ENCODE measurements around the gene DPYD. TPM values are rescaled to one million over a fixed set of nuclear protein-coding genes. Genes with fewer than 3 reads are reported as not detected.

The DPYD gene
- polyA plus RNA-seq, 1 of the 3 experiments (the other 2 are of a cell fraction): 23.0 TPM

DNA sequence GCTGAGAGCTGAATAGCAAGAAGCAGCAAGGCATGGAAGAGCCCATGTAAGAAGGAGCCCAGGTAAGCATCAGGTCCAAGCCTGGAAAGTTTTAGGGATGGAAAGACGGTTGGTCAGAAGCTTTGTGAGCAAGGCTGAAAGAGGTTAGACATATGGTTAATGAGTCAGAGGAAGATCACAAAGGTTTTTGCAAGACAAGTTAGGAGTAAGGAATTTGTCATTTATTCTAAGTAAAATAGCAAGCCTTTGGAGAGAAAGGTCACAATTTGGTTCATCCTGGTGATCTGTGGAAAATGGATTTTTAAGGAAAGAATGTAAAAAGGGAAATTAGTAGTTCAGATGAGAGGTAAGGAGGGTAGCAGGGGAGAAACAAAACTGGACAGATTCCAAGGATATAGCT is 106.7 kb downstream of the DPYD start:
- no peak for TF ChIP-seq ZBTB33 (IDR thresholded peaks at IDR 0.05; ENCODE audit: borderline replicate concordance, low read depth)
- no peak for TF ChIP-seq YY1 (IDR thresholded peaks at IDR 0.05; ENCODE audit: low read depth)
- TF ChIP-seq USF2 (IDR thresholded peaks at IDR 0.05; ENCODE audit: borderline replicate concordance, low read depth, low read length): no peak
- no peak for TF ChIP-seq FOXJ3 (CRISPR knock-in tag; IDR thresholded peaks at IDR 0.05)
- no peak for TF ChIP-seq CTCF (IDR thresholded peaks at IDR 0.05)
- no peak for TF ChIP-seq TAF1 (IDR thresholded peaks at IDR 0.05; ENCODE audit: borderline replicate concordance, low read depth, low read length)
- peak; percentile 70; the same call in 1 of the 2 replicates for TF ChIP-seq RXRA (IDR thresholded peaks at IDR 0.05; ENCODE audit: borderline replicate concordance, low read depth)
- no peak for TF ChIP-seq SMC3 (IDR thresholded peaks at IDR 0.05; ENCODE audit: low read depth, low read length)
- TF ChIP-seq, protein P1, sequence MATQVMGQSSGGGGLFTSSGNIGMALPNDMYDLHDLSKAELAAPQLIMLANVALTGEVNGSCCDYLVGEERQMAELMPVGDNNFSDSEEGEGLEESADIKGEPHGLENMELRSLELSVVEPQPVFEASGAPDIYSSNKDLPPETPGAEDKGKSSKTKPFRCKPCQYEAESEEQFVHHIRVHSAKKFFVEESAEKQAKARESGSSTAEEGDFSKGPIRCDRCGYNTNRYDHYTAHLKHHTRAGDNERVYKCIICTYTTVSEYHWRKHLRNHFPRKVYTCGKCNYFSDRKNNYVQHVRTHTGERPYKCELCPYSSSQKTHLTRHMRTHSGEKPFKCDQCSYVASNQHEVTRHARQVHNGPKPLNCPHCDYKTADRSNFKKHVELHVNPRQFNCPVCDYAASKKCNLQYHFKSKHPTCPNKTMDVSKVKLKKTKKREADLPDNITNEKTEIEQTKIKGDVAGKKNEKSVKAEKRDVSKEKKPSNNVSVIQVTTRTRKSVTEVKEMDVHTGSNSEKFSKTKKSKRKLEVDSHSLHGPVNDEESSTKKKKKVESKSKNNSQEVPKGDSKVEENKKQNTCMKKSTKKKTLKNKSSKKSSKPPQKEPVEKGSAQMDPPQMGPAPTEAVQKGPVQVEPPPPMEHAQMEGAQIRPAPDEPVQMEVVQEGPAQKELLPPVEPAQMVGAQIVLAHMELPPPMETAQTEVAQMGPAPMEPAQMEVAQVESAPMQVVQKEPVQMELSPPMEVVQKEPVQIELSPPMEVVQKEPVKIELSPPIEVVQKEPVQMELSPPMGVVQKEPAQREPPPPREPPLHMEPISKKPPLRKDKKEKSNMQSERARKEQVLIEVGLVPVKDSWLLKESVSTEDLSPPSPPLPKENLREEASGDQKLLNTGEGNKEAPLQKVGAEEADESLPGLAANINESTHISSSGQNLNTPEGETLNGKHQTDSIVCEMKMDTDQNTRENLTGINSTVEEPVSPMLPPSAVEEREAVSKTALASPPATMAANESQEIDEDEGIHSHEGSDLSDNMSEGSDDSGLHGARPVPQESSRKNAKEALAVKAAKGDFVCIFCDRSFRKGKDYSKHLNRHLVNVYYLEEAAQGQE (IDR thresholded peaks at IDR 0.05; ENCODE audit: low read depth, low read length): no peak
- peak; percentile 16; the same call in 1 of the 2 replicates for TF ChIP-seq NFIC (IDR thresholded peaks at IDR 0.05; ENCODE audit: borderline replicate concordance)
- no peak for TF ChIP-seq EP300 (IDR thresholded peaks at IDR 0.05; ENCODE audit: borderline replicate concordance in 1 of 2, low read depth in 1 of 2, low read length in 1 of 2)
- TF ChIP-seq EZH2phosphoT487 (IDR thresholded peaks at IDR 0.05; ENCODE audit: borderline replicate concordance, low read depth): no peak
- TF ChIP-seq, protein P2, sequence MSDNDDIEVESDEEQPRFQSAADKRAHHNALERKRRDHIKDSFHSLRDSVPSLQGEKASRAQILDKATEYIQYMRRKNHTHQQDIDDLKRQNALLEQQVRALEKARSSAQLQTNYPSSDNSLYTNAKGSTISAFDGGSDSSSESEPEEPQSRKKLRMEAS (IDR thresholded peaks at IDR 0.05; ENCODE audit: low read depth): no peak
- no peak for TF ChIP-seq SIN3A (IDR thresholded peaks at IDR 0.05; ENCODE audit: borderline replicate concordance, low read depth, low read length)
- TF ChIP-seq JUND (IDR thresholded peaks at IDR 0.05): peak; percentile 54
- TF ChIP-seq TCF12 (IDR thresholded peaks at IDR 0.05): peak; percentile 74
- TF ChIP-seq, protein P3, sequence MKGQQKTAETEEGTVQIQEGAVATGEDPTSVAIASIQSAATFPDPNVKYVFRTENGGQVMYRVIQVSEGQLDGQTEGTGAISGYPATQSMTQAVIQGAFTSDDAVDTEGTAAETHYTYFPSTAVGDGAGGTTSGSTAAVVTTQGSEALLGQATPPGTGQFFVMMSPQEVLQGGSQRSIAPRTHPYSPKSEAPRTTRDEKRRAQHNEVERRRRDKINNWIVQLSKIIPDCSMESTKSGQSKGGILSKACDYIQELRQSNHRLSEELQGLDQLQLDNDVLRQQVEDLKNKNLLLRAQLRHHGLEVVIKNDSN (IDR thresholded peaks at IDR 0.05; ENCODE audit: borderline replicate concordance, low read depth): no peak
- TF ChIP-seq TEAD4 (IDR thresholded peaks at IDR 0.05; ENCODE audit: borderline replicate concordance, insufficient read depth): peak; percentile 9; the same call in 1 of the 2 replicates
- TF ChIP-seq, protein P4, sequence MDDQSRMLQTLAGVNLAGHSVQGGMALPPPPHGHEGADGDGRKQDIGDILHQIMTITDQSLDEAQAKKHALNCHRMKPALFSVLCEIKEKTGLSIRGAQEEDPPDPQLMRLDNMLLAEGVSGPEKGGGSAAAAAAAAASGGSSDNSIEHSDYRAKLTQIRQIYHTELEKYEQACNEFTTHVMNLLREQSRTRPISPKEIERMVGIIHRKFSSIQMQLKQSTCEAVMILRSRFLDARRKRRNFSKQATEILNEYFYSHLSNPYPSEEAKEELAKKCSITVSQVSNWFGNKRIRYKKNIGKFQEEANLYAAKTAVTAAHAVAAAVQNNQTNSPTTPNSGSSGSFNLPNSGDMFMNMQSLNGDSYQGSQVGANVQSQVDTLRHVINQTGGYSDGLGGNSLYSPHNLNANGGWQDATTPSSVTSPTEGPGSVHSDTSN (IDR thresholded peaks at IDR 0.05): peak; percentile 22; the same call in 1 of the 2 replicates
- TF ChIP-seq RFX5 (IDR thresholded peaks at IDR 0.05; ENCODE audit: low read length): no peak
- TF ChIP-seq FOSL2 (IDR thresholded peaks at IDR 0.05; ENCODE audit: borderline replicate concordance, low read depth): peak; percentile 67; the same call in 1 of the 2 replicates
- Histone ChIP-seq H3K27ac (ENCODE audit: low read depth in 2 of 2, low read length in 1 of 2) (peak overlapping the region in 1 of 2 experiments; percentile 34; a peak in 2 of 4 replicates), H3F3A (replicated peaks; ENCODE audit: insufficient read depth) (peaks cover 19% of the 10 kb centered on the region), H3K4me1 (ENCODE audit: control insufficient read depth in 1 of 2, insufficient read depth in 2 of 2, low read depth in 1 of 2, low read length in 1 of 2) (peaks cover 8 to 12% of the 10 kb centered on the region in 2 experiments; a peak in 2 of 4 replicates), H3K79me2 (ENCODE audit: insufficient read depth) (peaks cover 51% of the 10 kb centered on the region; the same call in 1 of the 2 replicates), H3K9me2 (no peaks in the 10 kb centered on the region), H3K36me3 (replicated peaks in 1 of 2; ENCODE audit: control insufficient read depth in 1 of 2, insufficient read depth in 2 of 2, low read length in 1 of 2) (peaks cover 0 to 42% of the 10 kb centered on the region in 2 experiments), H3K27me3 (ENCODE audit: insufficient read depth) (no peaks in the 10 kb centered on the region), H3K9ac (no peak overlapping the region), H3K4me3 (ENCODE audit: low read depth in 2 of 2, low read length in 1 of 2) (no peak overlapping the region), H3K4me2 (no peak overlapping the region), H3K9me3 (no peaks in the 10 kb centered on the region), H2AFZ (ENCODE audit: low read depth) (no peak overlapping the region), H4K20me1 (ENCODE audit: insufficient read depth) (no peaks in the 10 kb centered on the region)
- ChIA-PET POLR2A (no interaction called here), CTCF (interaction anchor here (0.7 kb wide), 1 partner anchor 615 kb away, joined by 3 read pairs; no protein-coding TSS in a partner anchor)
- 30% methylated on average over 1 of the region's 1 CpG for WGBS (ENCODE audit: low lambda C conversion rate)
- no peak for DNase-seq
